H1 (cell line): ENCODE results near the gene AFF2. TPM values are rescaled to one million over a fixed set of nuclear protein-coding genes. Genes with fewer than 3 reads are reported as not detected.

Experiments
- CTCF ChIA-PET: fragments of 300-600 bp; sonication (Branson Sonifier 250); formaldehyde crosslinking; loops from one replicate; lab custom pipeline; 2021; ENCODE audit not compliant: partially characterized antibody; lab: Charles Lee
- POLR2A ChIA-PET: fragments of 300-600 bp; sonication (Branson Sonifier 250); formaldehyde crosslinking; loops from one replicate; lab custom pipeline; 2021; ENCODE audit warnings: inconsistent platforms; ENCODE audit not compliant: partially characterized antibody; lab: Charles Lee
- DNase-seq, 2 experiments: peaks; one replicate each; pipeline versions ENCODE4 v3.0.0 to v3.0.0-alpha.2; 2010 to 2022; ENCODE audit warnings: low spot score in 2 of 2, low read depth in 1 of 2, mixed read lengths in 1 of 2
- FAIRE-seq: peaks from 2 replicates; lab custom pipeline; 2011; peaks lifted over from hg19 to GRCh38; lab: Jason Lieb, UNC
- H2AFZ ChIP-seq: 2 replicates; pipeline ENCODE4 v1.8.1; 2012; ENCODE audit warnings: low read length, inconsistent platforms
- H2AK5ac ChIP-seq: 2 replicates; pipeline ENCODE4 v1.6.1; 2013; ENCODE audit warnings: low read depth, low read length
- H2BK120ac ChIP-seq: replicated peaks from 2 replicates; pipeline ENCODE3; 2013; ENCODE audit warnings: low read depth, low read length, inconsistent platforms
- H2BK12ac ChIP-seq: 2 replicates; pipeline ENCODE4 v1.6.1; 2013; ENCODE audit warnings: low read depth, low read length
- H2BK15ac ChIP-seq: 2 replicates; pipeline ENCODE4 v1.6.1; 2013; ENCODE audit warnings: low read length
- H2BK20ac ChIP-seq: 2 replicates; pipeline ENCODE4 v1.6.1; 2013; ENCODE audit warnings: low read length
- H2BK5ac ChIP-seq: 2 replicates; pipeline ENCODE4 v1.6.1; 2013; ENCODE audit warnings: low read depth, low read length
- H3K14ac ChIP-seq: 2 replicates; pipeline ENCODE4 v1.6.1; 2013; ENCODE audit warnings: inconsistent platforms; ENCODE audit not compliant: insufficient read length
- H3K18ac ChIP-seq: 2 replicates; pipeline ENCODE4 v1.6.1; 2013; ENCODE audit warnings: low read length; ENCODE audit errors: extremely low read depth
- H3K23ac ChIP-seq: 2 replicates; pipeline ENCODE4 v1.6.1; 2013; ENCODE audit warnings: inconsistent platforms; ENCODE audit not compliant: insufficient read length
- H3K23me2 ChIP-seq: 2 replicates; pipeline ENCODE4 v1.6.1; 2013; ENCODE audit warnings: low read depth, low read length
- H3K27ac ChIP-seq: 2 replicates; pipeline ENCODE4 v1.6.1; 2011; ENCODE audit warnings: low read depth, low read length, inconsistent platforms
- H3K27me3 ChIP-seq, 4 experiments: replicated peaks in 1 of 4; 1 replicate in 1 of 4; 2 replicates in 3 of 4; pipeline versions ENCODE4 v1.6.1 to v1.8.1; 2011 to 2013; ENCODE audit warnings: low read length in 3 of 4, mild to moderate bottlenecking in 3 of 4, inconsistent platforms in 2 of 4, mixed read lengths in 2 of 4, moderate library complexity in 1 of 4; ENCODE audit not compliant: control insufficient read depth in 3 of 4, insufficient read depth in 3 of 4; ENCODE audit errors: extremely low read depth in 1 of 4
- H3K36me3 ChIP-seq, 4 experiments: 2 replicates each; pipeline versions ENCODE4 v1.6.1 to v1.8.1; 2011 to 2013; ENCODE audit warnings: mild to moderate bottlenecking in 4 of 4, low read length in 3 of 4, moderate library complexity in 2 of 4, control low read depth in 1 of 4, inconsistent platforms in 1 of 4; ENCODE audit not compliant: insufficient read depth in 4 of 4, control insufficient read depth in 2 of 4
- H3K4ac ChIP-seq: replicated peaks from 2 replicates; pipeline ENCODE3; 2013; ENCODE audit warnings: low read length, low read depth, mixed read lengths, inconsistent platforms; ENCODE audit not compliant: insufficient read length
- H3K4me1 ChIP-seq, 4 experiments: replicated peaks in 1 of 4; 1 replicate in 1 of 4; 2 replicates in 3 of 4; pipeline versions ENCODE4 v1.6.1 to v1.8.1; 2011 to 2013; ENCODE audit warnings: low read length in 3 of 4, inconsistent platforms in 2 of 4, mixed read lengths in 1 of 4; ENCODE audit not compliant: insufficient read depth in 4 of 4, control insufficient read depth in 3 of 4
- H3K4me2 ChIP-seq, 2 experiments: 2 replicates each; pipeline versions ENCODE4 v1.6.1 to v1.8.1; 2011 to 2013; ENCODE audit warnings: low read depth in 2 of 2, low read length in 2 of 2, control low read depth in 1 of 2, inconsistent platforms in 1 of 2, mild to moderate bottlenecking in 1 of 2; ENCODE audit not compliant: insufficient read depth in 1 of 2
- H3K4me3 ChIP-seq, 4 experiments: fragments of 200-600, 300-600 bp in 1 of 4; sonication (generic), shearing (Covaris generic), sonication (Bioruptor Twin) in 1 of 4; 2 replicates each; pipeline versions ENCODE4 v1.5.1 to v1.8.1; 2011 to 2016; ENCODE audit warnings: low read length in 4 of 4, low read depth in 3 of 4, control low read depth in 2 of 4, inconsistent platforms in 2 of 4, mild to moderate bottlenecking in 2 of 4, mixed read lengths in 1 of 4, moderate library complexity in 1 of 4; ENCODE audit not compliant: insufficient read depth in 2 of 4; ENCODE audit errors: extremely low read depth in 1 of 4
- H3K56ac ChIP-seq: replicated peaks from 2 replicates; pipeline ENCODE3; 2013; ENCODE audit warnings: low read depth, mild to moderate bottlenecking, mixed read lengths, low read length, inconsistent platforms; ENCODE audit not compliant: insufficient read length
- H3K79me1 ChIP-seq: 2 replicates; pipeline ENCODE4 v1.6.1; 2013; ENCODE audit warnings: low read depth, low read length, control low read depth
- H3K79me2 ChIP-seq, 2 experiments: 2 replicates each; pipeline versions ENCODE4 v1.6.1 to v1.8.1; 2012 to 2013; ENCODE audit warnings: low read length in 2 of 2, mild to moderate bottlenecking in 2 of 2, inconsistent platforms in 1 of 2; ENCODE audit not compliant: insufficient read depth in 2 of 2, control insufficient read depth in 1 of 2
- H3K9ac ChIP-seq, 4 experiments: replicated peaks in 1 of 4; 1 replicate in 1 of 4; 2 replicates in 3 of 4; pipeline versions ENCODE4 v1.6.1 to v1.8.1; 2011 to 2013; ENCODE audit warnings: low read depth in 3 of 4, low read length in 3 of 4, control low read depth in 2 of 4, mild to moderate bottlenecking in 2 of 4, moderate library complexity in 2 of 4, inconsistent platforms in 1 of 4; ENCODE audit errors: extremely low read depth in 1 of 4
- H3K9me3 ChIP-seq, 2 experiments: 2 replicates each; pipeline versions ENCODE4 v1.6.1 to v1.8.1; 2012 to 2013; ENCODE audit warnings: mild to moderate bottlenecking in 2 of 2, moderate library complexity in 2 of 2, control low read depth in 1 of 2, inconsistent platforms in 1 of 2, low read depth in 1 of 2, low read length in 1 of 2, mixed read lengths in 1 of 2; ENCODE audit not compliant: insufficient read depth in 2 of 2
- H4K20me1 ChIP-seq, 2 experiments: replicated peaks in 1 of 2; 2 replicates each; pipeline versions ENCODE3 to v1.8.1; 2011 to 2013; ENCODE audit warnings: inconsistent platforms in 2 of 2, low read length in 2 of 2, mild to moderate bottlenecking in 1 of 2; ENCODE audit not compliant: insufficient read depth in 2 of 2, control insufficient read depth in 1 of 2
- H4K5ac ChIP-seq: 2 replicates; pipeline ENCODE4 v1.6.1; 2013; ENCODE audit warnings: low read length, low read depth, mixed read lengths, inconsistent platforms; ENCODE audit not compliant: insufficient read length
- H4K8ac ChIP-seq: 2 replicates; pipeline ENCODE4 v1.8.0; 2013; ENCODE audit warnings: mild to moderate bottlenecking, moderate library complexity, low read length, inconsistent platforms; ENCODE audit not compliant: insufficient read depth; ENCODE audit errors: extremely low read depth
- H4K91ac ChIP-seq: replicated peaks from 2 replicates; pipeline ENCODE3; 2013; ENCODE audit warnings: low read length, mixed read lengths, inconsistent platforms; ENCODE audit not compliant: insufficient read length
- CREB1 ChIP-seq: IDR thresholded peaks from 2 replicates; pipeline ENCODE4 v1.6.1; 2012; ENCODE audit warnings: inconsistent platforms
- RAD21 ChIP-seq, 2 experiments: IDR thresholded peaks in 1 of 2; conservative IDR thresholded peaks in 1 of 2; 2 replicates each; pipeline ENCODE4 v1.6.1; 2011; ENCODE audit warnings: low read depth in 2 of 2, low read length in 2 of 2, improper control_type of control experiment in 1 of 2, inconsistent platforms in 1 of 2, mild to moderate bottlenecking in 1 of 2, moderate library complexity in 1 of 2
- RFX5 ChIP-seq: IDR thresholded peaks from 2 replicates; pipeline ENCODE4 v1.6.1; 2011; ENCODE audit warnings: low read depth, low read length, improper control_type of control experiment, borderline replicate concordance
- WGBS, 2 experiments: shearing (Covaris generic) in 1 of 2; methylation state at CpG; one replicate each; pipeline versions ENCODE4 v1.1.6 to v1.1.7; 2013 to 2015; ENCODE audit warnings: low lambda C conversion rate in 2 of 2, mixed read lengths in 2 of 2, inconsistent platforms in 1 of 2, low coverage in 1 of 2, missing lambda C conversion rate in 1 of 2; ENCODE audit not compliant: insufficient replicate concordance in 2 of 2, insufficient coverage in 1 of 2, insufficient read length in 1 of 2; ENCODE audit errors: extremely low coverage in 1 of 2, missing lambda C conversion rate in 1 of 2; 5-methylcytosine and 5-hydroxymethylcytosine counted together
- polyA plus RNA-seq, 7 experiments: library from polyadenylated mRNA; depleted of rRNA in 3 of 7; stranded (reverse) in 5 of 7; unstranded in 2 of 7; fragments of >200 nt in 5 of 7; fragments of 200-250 nt in 2 of 7; gene quantifications; 1 replicate in 5 of 7; 2 replicates in 1 of 7; 4 replicates in 1 of 7; pipeline versions ENCODE4 v1.2.1 to v1.2.3, GENCODE V29; 2011 to 2013; ENCODE audit warnings: missing spikeins in 2 of 7, mixed read lengths in 2 of 7
- total RNA-seq: library from RNA; stranded (reverse); fragmentation: NEBNext Ultra II Directional; extraction: Animal tissue kit (Norgen Biotek cat#: 25700); gene quantifications from 2 replicates; pipeline ENCODE4 v1.2.1, GENCODE V29; 2021
- TF ChIP-seq, protein P1 (sequence below), 3 experiments: IDR thresholded peaks; 1 replicate in 2 of 3; 2 replicates in 1 of 3; pipeline versions ENCODE4 v1.5.1 to v1.6.1; 2011; ENCODE audit warnings: low read length in 3 of 3, mild to moderate bottlenecking in 3 of 3, inconsistent platforms in 2 of 3, low read depth in 1 of 3, moderate library complexity in 1 of 3; ENCODE audit not compliant: insufficient read depth in 1 of 3; ENCODE audit errors: control extremely low read depth in 1 of 3

AFF2 gene
- total and polyA plus RNA-seq, 2 of the 8 experiments (the other 6 are each of a cell fraction or from before 2014, with no cell fraction given) = 2.0 to 7.3 TPM

DNA sequence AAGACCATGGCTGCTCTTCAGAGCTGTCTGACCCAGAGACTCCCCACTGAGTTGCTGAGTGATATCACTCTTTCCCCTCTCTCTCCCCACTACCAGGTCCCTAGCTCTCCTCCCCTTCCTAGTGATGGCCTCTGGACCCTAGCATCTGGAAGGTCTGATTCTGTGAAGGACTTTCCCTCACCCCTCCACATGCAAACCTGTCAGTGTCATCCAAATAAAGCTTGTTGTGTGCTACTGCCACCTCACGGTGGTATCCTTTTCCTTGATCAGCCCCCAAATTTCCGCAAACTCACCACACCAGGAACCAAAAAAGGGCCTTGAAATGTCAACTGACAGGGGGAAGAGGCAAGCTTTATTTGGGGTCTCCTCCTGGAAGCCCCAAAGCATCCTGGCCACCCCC is 504.5 kb downstream of the AFF2 start:
- Histone ChIP-seq H4K5ac (no peak overlapping the region), H3K23ac (no peak overlapping the region), H3K4ac (no peak overlapping the region), H2BK12ac (no peak overlapping the region), H3K9ac (no peak overlapping the region), H3K36me3 (no peaks in the 10 kb centered on the region), H3K27me3 (no peaks in the 10 kb centered on the region), H2AFZ (no peak overlapping the region), H3K9me3 (no peaks in the 10 kb centered on the region), H3K14ac (no peak overlapping the region), H3K18ac (no peak overlapping the region), H3K4me3 (no peak overlapping the region), H3K79me2 (no peaks in the 10 kb centered on the region), H4K8ac (no peak overlapping the region), H3K27ac (no peak overlapping the region), H3K56ac (no peak overlapping the region), H2AK5ac (no peak overlapping the region), H4K20me1 (no peaks in the 10 kb centered on the region), H2BK15ac (no peak overlapping the region), H4K91ac (no peak overlapping the region), H2BK120ac (no peak overlapping the region), H2BK5ac (no peak overlapping the region), H2BK20ac (no peak overlapping the region), H3K79me1 (no peaks in the 10 kb centered on the region), H3K23me2 (no peaks in the 10 kb centered on the region), H3K4me1 (no peaks in the 10 kb centered on the region), H3K4me2 (no peak overlapping the region)
- FAIRE-seq (peak; percentile 39), DNase-seq (no peak)
- CTCF ChIA-PET = interaction anchor here (0.7 to 2.1 kb wide), 7 partner anchors 9 to 882 kb away, joined by 3 to 10 read pairs (median 3); no protein-coding TSS in a partner anchor
- POLR2A ChIA-PET = no interaction called here
- WGBS, 2 experiments = 70% methylated on average over 2 of the region's 2 CpGs; no CpG with 5 or more reads in 1 of the 2 experiments
- TF ChIP-seq, protein P1, sequence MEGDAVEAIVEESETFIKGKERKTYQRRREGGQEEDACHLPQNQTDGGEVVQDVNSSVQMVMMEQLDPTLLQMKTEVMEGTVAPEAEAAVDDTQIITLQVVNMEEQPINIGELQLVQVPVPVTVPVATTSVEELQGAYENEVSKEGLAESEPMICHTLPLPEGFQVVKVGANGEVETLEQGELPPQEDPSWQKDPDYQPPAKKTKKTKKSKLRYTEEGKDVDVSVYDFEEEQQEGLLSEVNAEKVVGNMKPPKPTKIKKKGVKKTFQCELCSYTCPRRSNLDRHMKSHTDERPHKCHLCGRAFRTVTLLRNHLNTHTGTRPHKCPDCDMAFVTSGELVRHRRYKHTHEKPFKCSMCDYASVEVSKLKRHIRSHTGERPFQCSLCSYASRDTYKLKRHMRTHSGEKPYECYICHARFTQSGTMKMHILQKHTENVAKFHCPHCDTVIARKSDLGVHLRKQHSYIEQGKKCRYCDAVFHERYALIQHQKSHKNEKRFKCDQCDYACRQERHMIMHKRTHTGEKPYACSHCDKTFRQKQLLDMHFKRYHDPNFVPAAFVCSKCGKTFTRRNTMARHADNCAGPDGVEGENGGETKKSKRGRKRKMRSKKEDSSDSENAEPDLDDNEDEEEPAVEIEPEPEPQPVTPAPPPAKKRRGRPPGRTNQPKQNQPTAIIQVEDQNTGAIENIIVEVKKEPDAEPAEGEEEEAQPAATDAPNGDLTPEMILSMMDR (IDR thresholded peaks at IDR 0.05; ENCODE audit: control extremely low read depth in 1 of 3, insufficient read depth in 1 of 3, low read depth in 1 of 3, low read length in 3 of 3) = peak in 2 of 3 experiments; percentile 13 to 34; a peak in 2 of 4 replicates
- TF ChIP-seq CREB1 (no peak), RAD21 (IDR thresholded peaks at IDR 0.05 in 1 of 2, conservative IDR thresholded peaks at IDR 0.05 in 1 of 2; ENCODE audit: low read depth in 2 of 2, low read length in 2 of 2) (peak; percentile 49 to 64), RFX5 (no peak)
